GM18507 (cell line): Measurements from ENCODE around the gene SEC24D.

Experiments used
- DNase-seq: peaks from one replicate; pipeline ENCODE4 v3.0.0; 2011; ENCODE audit warnings: low read depth; ENCODE audit not compliant: insufficient read length; ENCODE audit errors: extremely low spot score
- FAIRE-seq: peaks from 2 replicates; lab custom pipeline; 2011; peaks lifted over from hg19 to GRCh38; lab: Jason Lieb, UNC

SEC24D gene

GRCh38 chr4:118845552-118846050 is 9.7 kb upstream of the SEC24D start:
- FAIRE-seq (no peak), DNase-seq (no peak)

- no peak for FAIRE-seq
- no peak for DNase-seq
Measured at GRCh38 chr4:118843237-118843636, 7.3 kb upstream of the SEC24D start.

- DNase-seq (no peak), FAIRE-seq (no peak)
Measured at GRCh38 chr4:118842055-118842454, 6.1 kb upstream of the SEC24D start.

- DNase-seq (no peak), FAIRE-seq (no peak)
Measured at GRCh38 chr4:118839221-118839927, 3.4 kb upstream of the SEC24D start.

- no peak for DNase-seq
- no peak for FAIRE-seq
Measured at GRCh38 chr4:118837121-118837507, 1.2 kb upstream of the SEC24D start.

GRCh38 chr4:118836301-118837120 is 585 bp upstream of the SEC24D start:
- FAIRE-seq (no peak), DNase-seq (no peak)

GRCh38 chr4:118834960-118835569 is 861 bp downstream of the SEC24D start:
- DNase-seq (no peak), FAIRE-seq (peak; percentile 89)

GRCh38 chr4:118834070-118834469 is 1.9 kb downstream of the SEC24D start:
- DNase-seq (no peak), FAIRE-seq (no peak)

GRCh38 chr4:118833192-118833820 is 2.6 kb downstream of the SEC24D start:
- FAIRE-seq = no peak

GRCh38 chr4:118829107-118829506 is 6.8 kb downstream of the SEC24D start:
- FAIRE-seq (no peak), DNase-seq (no peak)

More at GRCh38 chr4:118833192-118833820, 2.6 kb downstream of the SEC24D start:
- no peak for DNase-seq

GRCh38 chr4:118826723-118827444 is 9.0 kb downstream of the SEC24D start:
- DNase-seq (no peak), FAIRE-seq (no peak)

- no peak for FAIRE-seq
- no peak for DNase-seq
Measured at GRCh38 chr4:118825799-118826198, 10.1 kb downstream of the SEC24D start.

GRCh38 chr4:118824141-118824540 is 11.8 kb downstream of the SEC24D start:
- DNase-seq = no peak
- FAIRE-seq = no peak

- no peak for FAIRE-seq
- no peak for DNase-seq
Measured at GRCh38 chr4:118823471-118823870, 12.5 kb downstream of the SEC24D start.

GRCh38 chr4:118821590-118822293 is 14.2 kb downstream of the SEC24D start:
- FAIRE-seq (no peak), DNase-seq (no peak)

- FAIRE-seq = no peak
- no peak for DNase-seq
Measured at GRCh38 chr4:118817178-118817930, 18.6 kb downstream of the SEC24D start.

- FAIRE-seq (no peak), DNase-seq (no peak)
Measured at GRCh38 chr4:118816538-118817177, 19.3 kb downstream of the SEC24D start.

- no peak for FAIRE-seq
- DNase-seq = no peak
Measured at GRCh38 chr4:118814891-118815290, 21.0 kb downstream of the SEC24D start.
